SKM-1 (cell line): ENCODE data around the gene CXCL17.
"Not testable (repeated sequence)": the region's sequence is repeated elsewhere in the genome, so short reads cannot be mapped to it uniquely, and the experiment has no call there.

Source experiments
- DNase-seq: peaks from one replicate; lab custom pipeline; 2025; ENCODE audit not compliant: unreplicated experiment; lab: John Stamatoyannopoulos, UW

Gene CXCL17, protein sequence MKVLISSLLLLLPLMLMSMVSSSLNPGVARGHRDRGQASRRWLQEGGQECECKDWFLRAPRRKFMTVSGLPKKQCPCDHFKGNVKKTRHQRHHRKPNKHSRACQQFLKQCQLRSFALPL

DNA sequence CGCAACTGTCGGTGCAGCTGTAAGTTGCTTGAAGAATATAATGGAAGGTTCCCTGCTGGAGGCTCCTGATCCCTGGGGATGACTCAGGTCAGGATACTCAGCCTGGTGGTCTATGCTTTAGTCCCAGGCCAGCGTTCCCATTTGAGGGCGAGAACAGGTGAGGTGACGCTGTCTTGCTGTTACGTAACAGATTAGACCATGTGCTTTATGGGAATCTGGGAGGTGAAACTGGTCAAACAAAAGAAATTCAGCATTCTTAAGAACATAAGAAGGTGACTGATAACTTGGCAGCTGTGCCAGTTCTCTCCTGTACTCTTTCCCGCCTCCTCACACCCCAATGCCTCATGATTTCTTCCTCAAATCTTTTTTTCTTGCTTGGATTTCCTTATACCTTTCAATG lies at the start of gene CXCL17:
Gene CXCL17 (minus strand): TSS at position 114 of the 400 bp plus-strand sequence. CDS start 114 bp downstream, outside the sequence.
- no peak for DNase-seq

DNA sequence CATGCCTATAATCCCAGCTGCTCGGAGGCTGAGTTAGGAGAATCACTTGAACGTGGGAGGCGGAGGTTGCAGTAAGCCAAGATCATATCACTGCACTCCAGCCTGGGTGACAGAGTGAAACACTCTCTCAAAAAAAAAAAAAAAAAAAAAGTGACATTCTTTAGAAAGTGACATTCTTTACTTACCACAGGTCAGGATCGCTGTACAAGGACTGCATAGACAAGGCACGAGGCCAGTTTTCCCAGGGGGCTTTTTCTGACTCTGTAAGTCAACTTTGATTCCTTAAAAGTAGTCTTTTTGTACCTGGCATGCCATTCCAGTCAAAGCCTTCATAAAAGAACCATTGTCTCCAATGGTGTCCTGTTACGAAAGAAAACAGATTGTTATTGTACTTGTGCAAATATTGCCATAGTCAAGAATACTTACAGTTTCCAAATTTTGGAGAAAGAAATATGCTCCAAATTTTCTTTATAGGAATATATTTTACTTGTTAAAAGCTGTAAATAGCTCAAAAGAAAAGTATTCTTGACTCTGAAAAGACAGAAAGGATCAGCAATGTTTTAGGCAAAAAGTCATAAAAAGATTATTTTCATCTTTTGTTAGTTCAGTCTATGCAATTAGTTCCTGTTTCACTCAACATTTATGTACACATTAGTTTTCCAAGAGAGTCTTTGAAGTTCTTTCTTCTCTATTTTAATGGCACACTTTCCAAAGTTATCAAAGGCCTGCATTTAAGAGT lies 46.2 kb upstream of the CXCL17 start:
- DNase-seq: no peak

DNA sequence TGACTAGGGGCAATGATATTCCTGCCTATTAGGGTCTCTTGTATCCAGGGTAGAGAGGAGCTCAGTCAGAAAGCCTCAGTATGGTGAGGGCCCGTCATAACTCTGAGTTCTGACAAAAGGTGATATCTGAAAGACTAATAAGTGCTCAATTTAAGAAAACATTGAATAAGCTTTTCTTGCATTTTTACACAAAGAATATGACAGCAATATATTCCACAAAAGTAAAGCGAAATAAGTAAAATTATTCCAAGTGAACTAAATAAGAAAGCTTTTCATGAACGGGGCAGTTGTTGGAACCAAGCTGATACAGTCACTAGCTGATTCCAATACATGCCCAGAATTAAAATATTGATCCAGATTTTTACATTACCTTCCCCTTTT lies 45.0 kb upstream of the CXCL17 start:
- DNase-seq: no peak

DNA sequence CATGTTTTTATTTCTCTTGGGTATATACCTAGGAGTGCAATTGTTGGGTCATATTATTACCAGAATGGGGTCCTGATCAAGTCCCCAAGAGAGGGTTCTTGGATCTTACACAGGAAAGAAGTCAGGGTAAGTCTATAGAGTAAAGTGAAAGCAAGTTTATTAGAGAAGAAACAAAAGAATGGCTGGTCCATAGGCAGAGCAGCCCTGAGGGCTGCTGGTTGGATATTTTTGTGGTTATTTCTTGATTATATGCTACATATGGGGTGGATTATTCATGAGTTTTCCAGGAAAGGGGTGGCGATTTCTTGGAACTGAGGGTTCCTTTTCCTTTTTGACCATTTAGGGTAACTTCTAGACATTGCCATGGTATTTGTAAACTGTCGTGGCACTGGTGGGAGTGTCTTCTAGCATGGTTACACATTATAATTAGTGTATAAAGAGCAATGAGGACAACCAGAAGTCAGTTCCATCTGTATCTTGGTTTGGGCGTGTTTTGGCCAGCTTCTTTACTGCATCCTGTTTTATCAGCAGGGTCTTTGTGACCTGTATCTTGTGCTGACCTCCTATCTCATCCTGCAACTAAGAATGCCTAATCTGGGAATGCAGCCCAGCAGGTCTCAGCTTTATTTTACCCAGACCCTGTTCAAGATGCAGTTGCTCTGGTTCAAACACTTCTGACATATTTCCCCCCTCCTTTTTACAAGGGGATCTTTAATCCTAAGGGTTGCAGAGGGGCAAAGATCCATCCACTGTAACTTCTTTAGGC lies 44.5 kb upstream of the CXCL17 start:
- no peak for DNase-seq

DNA sequence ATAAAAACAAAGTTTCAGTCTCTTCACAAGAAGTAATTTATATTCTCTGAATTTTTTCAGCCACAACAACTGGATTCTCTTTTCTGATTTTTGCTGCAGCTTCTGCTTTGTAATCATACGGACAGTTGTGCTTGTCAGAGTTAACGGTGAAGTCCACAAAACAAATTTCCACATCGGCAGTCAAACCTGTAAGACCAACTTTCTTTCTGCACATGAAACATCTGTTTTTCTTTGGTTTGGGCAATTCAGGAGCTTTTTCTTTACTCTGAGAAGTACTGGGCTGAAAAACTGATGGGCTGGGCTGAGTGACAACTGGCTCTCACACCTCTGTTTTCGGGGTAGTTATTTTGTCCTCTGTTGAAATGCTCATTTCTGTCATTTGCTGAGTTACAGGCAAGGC lies 42.3 kb upstream of the CXCL17 start:
- not testable (repeated sequence) for DNase-seq

DNA sequence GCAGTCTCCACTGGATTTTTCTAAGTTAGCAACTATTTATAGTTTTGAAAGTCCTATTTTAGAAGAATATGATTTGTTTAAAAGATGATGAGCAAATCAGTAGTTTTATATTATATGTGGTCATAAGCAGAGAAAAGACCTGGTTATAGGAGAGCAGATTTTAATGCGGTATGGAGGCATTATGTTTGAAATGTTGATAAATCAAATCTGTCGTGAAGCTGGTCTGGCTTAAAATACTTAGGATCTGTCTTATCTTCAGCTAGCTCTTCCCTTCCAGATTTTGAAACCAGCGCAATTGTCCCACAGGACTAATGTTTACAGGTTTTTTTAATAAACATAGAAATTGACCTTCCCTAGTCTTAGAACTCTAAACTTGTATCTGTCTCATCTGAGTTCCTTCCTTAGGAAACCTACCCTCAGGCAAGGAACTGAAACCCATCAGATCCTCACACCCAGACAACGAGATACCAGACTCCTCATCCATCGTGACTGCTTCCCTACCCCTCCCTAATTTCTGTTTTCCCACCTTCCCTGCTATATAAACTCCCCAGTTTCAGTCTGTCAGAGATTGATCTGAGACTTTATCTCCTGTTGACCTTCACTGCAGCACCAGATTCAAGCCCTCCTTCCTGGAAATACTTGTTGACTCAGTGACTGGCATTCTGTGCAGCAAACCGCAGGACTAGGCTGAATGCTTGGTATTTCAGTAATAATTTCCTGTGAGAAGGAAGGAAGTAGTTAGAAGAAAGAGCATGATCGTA lies 37.8 kb upstream of the CXCL17 start:
- peak; percentile 5 for DNase-seq

DNA sequence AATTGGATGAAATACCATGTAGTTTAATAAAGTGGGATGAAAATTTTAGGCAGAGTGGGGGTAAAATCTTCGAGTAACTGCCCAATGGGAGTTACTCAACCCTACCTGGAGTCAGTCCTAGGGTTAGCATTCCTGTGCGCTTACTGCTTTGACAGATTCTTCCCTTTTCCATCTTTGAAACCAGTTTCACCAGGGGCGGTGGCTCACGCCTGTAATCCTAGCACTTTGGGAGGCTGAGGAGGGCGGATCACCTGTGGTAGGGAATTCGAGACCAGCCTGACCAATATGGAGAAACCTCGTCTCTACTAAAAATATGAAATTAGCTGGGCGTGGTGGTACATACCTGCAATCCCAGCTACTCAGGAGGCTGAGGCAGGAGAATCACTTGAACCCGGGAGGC lies 37.0 kb upstream of the CXCL17 start:
- no peak for DNase-seq

DNA sequence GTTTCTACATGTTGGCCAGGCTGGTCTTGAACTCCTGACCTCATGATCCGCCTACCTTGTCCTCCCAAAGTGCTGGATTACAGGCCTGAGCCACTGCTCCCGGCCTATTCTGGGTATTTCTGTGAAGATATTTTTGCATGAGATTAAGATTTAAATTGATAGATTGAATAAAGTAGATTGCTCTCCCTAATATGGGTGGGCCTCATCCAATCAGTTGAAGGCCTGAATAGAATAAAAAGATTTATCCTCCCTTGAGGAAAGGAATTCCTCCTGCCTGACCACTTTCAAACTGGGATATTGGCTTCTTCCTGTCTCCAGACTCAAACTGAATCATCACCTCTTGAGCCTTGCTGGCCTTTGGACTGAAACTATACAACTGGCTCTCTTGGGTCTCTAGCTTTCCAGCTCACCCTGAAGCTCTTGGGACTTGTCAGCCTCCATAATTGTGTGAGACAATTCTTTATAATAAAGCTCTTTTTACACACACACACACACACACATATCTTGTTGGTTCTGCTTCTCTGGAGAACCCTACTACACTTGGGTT lies 36.1 kb upstream of the CXCL17 start:
- DNase-seq: no peak

DNA sequence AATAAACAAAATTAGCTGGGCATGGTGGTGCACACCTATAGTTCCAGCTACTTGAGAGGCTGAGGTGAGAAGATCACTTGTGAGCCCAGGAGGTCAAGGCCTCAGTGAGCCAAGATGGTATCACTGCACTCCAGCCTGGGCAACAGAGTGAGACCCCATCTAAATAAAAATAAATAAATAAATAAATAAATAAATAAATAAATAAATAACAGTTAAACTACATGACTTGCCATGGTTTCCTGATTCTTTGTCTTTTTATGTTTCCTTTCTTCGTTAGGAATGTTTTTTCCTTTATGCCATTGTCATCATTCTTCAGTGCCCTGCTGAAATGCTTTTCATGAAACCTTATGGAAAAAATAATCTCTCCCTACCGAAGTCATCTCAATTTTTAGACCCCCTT lies 35.2 kb upstream of the CXCL17 start:
- DNase-seq: no peak

DNA sequence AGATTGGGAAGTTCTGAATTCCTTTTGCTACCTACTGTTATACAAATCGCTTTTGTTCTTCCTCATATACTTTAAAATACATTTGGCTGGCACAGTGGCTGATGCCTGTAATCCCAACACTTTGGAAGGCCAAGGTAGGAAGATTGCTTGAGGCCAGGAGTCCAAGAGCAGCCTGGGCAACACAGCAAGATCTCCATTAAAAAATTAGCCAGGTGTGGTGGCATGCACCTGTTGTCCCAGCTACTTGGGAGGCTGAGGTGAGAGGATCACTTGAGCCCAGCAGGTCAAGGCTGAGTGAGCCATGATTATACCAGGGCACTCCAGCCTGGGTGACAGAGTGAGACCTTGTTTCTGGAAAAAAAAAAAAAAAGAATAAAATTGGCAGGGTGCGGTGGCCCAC lies 34.4 kb upstream of the CXCL17 start:
- no peak for DNase-seq

DNA sequence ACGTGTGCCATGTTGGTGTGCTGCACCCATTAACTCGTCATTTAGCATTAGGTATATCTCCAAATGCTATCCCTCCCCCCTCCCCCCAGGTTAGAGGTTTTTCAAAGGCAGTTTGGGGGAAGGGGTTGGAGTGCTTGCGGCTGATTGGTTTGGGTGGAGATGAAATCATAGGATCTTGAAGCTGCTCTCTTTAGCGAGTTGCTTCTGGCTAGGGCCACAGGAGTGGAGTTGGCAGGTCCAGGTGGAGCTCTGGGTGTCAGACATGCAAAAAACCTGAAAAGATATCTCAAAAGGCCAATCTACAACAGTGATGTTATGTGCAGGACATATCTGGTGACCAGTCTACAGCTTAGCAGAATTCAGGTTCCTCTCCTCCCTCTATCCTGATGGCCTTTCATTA lies 32.6 kb upstream of the CXCL17 start:
- DNase-seq: no peak

DNA sequence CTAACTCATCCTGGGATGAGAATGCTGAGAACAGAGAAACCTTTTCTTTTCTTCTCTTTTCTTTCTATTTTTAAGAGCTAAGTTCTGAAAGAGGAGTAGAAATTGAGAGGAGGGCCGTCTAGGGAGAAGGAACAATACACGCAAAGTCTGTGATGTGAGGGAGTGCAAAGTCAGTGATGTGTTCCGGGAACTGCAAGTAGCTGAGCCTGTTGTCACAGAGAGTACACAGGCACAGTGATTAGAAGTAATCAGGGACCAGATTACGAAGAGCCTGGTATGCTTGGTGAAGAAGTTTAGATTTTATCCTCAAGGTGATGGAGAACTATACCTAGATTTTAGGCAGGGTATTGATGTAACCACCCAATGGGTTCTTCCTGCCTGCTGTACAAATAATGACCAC lies 32.0 kb upstream of the CXCL17 start:
- no peak for DNase-seq

DNA sequence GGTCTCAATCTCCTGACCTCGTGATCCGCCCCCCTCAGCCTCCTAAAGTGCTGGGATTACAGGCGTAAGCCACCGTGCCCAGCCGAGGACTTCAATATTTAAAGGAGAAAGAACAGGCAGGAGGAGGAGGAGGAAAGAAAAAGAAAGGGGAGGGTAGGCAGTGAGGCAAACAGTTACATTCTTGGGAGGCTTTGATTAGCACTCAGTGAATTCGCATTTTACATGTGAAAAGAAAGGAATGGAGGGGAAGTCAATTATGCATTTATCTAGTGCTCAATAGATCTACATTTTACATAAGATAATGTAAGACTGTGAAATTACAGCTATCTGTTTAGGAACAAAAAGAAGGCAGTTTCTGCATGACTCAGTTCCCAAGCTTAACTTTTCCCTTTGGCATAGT lies 30.9 kb upstream of the CXCL17 start:
- no peak for DNase-seq

DNA sequence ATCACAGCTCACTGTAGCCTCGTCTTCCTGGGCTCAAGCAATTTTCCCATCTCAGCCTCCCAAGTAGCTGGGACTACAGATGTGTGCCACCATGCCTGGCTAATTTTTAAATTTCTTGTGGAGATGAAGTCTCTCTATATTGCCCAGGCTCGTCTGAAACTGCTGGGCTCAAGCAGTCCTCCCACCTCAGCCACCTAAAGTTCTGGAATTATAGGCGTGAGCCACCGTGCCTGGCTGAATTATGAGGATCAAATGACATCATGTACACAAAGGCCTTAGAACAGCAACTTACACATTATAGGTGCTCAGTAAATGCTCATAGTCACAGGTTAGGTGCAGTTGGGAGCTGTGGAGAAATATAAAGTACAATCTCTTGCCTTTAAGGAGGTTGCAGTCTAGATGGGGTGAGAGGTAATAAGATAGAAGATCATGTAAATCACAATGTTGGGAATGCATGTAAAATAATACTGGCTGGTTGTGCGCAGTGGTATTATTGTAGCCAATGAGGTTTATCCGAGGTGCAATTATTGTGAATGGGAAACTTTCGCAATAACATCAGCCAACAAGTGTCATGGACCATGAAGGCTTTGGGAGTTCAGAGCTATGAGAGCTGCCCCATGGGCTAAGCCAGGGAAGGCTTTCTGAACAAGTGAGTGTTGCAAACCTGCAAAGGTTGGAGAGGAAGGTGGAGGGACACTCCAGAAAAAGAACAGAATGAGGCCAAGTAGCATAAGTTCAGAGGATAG lies 29.8 kb upstream of the CXCL17 start:
- no peak for DNase-seq

DNA sequence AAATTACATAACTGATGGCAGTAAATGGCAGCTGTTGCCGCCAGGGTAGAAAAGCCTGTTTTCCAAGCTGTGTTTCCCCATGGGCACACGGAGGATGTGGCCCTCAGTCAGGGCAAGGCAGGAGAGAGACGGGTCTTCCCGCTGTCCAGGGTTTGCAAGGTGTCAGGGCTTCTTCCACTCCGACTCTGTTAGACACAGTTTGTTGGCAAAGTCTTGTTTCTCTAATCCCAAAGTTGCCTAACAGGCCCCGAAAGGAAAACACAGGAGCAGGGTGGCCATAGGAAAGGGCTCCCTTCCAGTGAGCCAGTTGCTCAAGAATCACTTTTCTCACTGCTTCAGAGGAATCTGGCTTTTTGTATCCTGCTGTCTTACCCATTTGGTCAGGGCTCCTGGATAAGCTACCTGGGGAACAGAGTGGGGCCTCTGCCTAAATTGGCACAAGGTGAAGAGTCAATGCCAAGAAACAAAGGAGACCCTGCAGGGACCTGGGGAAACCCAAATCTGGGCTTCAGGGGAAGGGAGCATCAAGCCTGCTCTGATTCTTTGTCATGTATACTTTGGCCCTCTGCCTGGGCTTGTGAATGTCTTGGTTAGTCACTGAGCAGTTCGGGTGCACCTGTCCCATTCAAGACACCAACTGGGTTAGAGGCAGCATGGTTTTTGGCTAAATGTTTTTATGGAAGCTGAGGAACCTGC lies 29.0 kb upstream of the CXCL17 start:
- no peak for DNase-seq

DNA sequence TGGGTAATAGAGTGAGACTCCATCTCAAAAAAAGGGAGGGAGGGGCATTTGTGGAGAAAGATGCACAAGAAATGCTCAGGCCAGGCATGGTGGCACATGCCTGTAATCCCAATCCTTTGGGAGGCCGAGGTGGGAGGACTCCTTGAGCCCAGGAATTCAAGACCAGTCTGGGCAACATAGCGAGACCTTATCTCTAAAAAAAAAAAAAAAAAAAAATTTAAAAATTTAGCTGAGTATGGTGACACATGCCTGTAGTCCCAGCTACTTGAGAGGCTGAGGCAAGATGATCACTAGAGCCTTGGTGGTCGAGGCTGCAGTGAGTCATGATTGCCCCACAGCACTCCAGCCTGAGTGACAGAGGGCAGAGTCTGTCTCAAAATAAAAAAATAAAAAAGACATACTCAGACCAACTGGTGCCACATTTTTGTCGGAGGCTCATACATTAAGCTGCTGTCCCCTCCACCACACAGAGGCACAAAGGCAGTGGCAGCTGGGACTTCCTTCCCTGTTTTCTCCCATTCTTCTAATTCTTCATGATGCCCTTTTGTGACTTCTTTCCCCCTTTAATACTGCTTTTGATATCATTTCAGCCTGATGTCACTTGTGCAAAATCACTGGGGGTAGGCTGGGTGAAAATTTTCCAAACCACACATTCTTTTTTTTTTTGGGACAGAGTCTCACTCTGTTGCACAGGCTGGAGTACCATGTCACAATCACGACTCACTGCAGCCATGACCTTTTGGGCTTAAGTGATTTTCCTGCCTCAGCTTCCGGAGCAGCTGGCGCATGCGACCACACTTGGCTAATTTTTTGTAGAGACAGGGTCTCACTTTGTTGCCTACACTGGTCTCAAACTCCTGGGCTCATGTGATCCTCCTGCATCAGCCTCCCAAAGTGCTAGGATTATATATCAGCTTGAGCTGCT lies 26.8 kb upstream of the CXCL17 start:
- no peak for DNase-seq

DNA sequence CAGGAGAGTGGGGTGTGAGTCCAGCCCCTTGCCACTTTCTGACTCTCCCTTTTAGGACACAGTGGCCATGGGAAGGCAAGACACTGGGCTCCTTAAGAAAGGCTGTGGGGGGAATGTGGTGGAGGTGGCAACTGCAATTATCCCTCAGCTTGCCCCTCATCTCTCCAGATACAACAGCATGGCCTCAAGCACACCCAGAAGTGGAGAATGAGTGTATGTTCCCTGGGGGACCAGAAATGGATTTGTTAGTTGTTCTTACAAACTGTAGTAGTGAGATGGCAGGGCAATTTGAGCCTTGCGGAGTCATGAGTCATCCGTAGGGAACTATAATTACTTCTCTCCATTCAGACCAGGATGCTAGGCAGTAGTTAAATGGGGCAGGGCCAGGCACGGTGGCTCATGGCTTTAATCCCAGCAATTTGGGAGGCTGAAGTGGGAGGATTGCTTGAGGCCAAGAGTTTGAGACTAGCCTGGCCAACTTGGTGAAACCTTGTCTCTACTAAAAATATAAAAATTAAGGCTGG lies 25.6 kb upstream of the CXCL17 start:
- DNase-seq: no peak

DNA sequence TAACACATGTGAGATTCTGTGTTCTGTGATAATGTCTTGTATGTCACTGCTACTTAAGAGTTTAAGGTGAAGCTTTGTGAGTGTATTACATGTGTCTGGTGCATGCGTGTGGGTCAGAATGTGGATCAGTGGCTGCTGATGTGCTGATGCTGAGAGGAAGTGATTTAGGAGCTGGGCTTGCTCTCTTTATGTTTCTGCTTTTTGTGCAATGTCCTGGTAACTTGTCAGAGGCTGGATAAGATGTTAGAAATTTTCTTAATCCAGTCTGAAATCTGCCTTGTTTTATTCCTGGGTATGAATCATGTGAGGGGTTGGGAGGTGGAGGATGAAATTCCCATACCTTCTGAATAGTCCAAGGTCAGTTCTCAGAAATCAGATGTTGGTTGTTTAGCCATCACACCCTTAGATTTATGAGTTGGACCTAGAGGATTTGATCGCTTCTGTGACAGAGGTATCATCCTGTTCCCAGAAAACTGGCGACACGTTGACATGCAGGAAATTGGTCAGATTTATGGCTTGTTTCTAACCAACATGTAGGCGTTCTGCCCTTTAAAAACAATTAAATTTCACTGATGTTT lies 24.5 kb upstream of the CXCL17 start:
- DNase-seq: no peak
